Hepatocyte (in vitro differentiated cells): ENCODE measurements around the gene MKRN2.

Experiments
- CTCF ChIP-seq: fragments of 200-600 bp; sonication (generic); IDR thresholded peaks from 2 replicates; pipeline ENCODE4 v1.5.1; 2016; ENCODE audit warnings: antibody characterized with exemption, mild to moderate bottlenecking; ENCODE audit not compliant: poor library complexity
- EZH2 ChIP-seq: fragments of 200-600 bp; sonication (generic); IDR thresholded peaks from 2 replicates; pipeline ENCODE4 v1.6.1; 2016; ENCODE audit warnings: antibody characterized with exemption, mild to moderate bottlenecking, borderline replicate concordance
- EZH2phosphoT487 ChIP-seq: fragments of 200-600 bp; sonication (generic); IDR thresholded peaks from one replicate; pipeline ENCODE4 v1.6.1; 2018; ENCODE audit warnings: antibody characterized with exemption, mild to moderate bottlenecking, low read depth, moderate library complexity; ENCODE audit not compliant: unreplicated experiment, severe bottlenecking

- TF ChIP-seq CTCF, result no peak
- TF ChIP-seq EZH2, result no peak
- no peak for TF ChIP-seq EZH2phosphoT487
These were observed 2.9 kb upstream of the MKRN2 start for GRCh38 chr3:12553921-12554391.
